PC-9 (cell line): ENCODE results near the gene IAH1.

ENCODE experiments used
- CTCF ChIP-seq: fragments of 200-600 bp; sonication (generic); conservative IDR thresholded peaks from 2 replicates; pipeline ENCODE4 v1.6.1; 2017; ENCODE audit warnings: mixed run types, antibody characterized with exemption, mild to moderate bottlenecking, moderate library complexity
- EZH2 ChIP-seq: fragments of 200-600 bp; sonication (generic); IDR thresholded peaks from 2 replicates; pipeline ENCODE4 v1.8.0; 2017; ENCODE audit warnings: antibody characterized with exemption, low read depth

GRCh38 chr2:9434489-9434888, 39.9 kb upstream of the IAH1 start:
- TF ChIP-seq CTCF, result no peak
- no peak for TF ChIP-seq EZH2
